Spleen (tissue), 7 donors: ENCODE data around the gene MAD2L1BP.

Experiments used
- CTCF ChIP-seq, 11 experiments: fragments of 200-600 bp in 7 of 11; fragments of 450-650 bp in 4 of 11; sonication (generic) in 4 of 11; IDR thresholded peaks in 8 of 11; conservative IDR thresholded peaks in 3 of 11; 1 replicate in 7 of 11; 2 replicates in 4 of 11; pipeline versions ENCODE4 v1.4.0 to v1.8.0; 2016 to 2021; ENCODE audit warnings: antibody characterized with exemption in 11 of 11, inconsistent platforms in 4 of 11, mild to moderate bottlenecking in 1 of 11
- POLR2A ChIP-seq, 3 donors: fragments of 450-650 bp; IDR thresholded peaks; one replicate each; pipeline ENCODE4 v1.5.1; 2017; ENCODE audit warnings: antibody characterized with exemption in 3 of 3, mild to moderate bottlenecking in 1 of 3
- donor health status: DM: no; HTN: no; CAD: no; lungs with moderate emphysema.
- donor health status: DM: no; HTN: no; CAD: no.
- donor health status: DM: no; HTN: no; CAD: no.

GRCh38 chr6:43630980-43631619, 4.5 kb upstream of the MAD2L1BP start:
- TF ChIP-seq CTCF (IDR thresholded peaks at IDR 0.05 in 8 of 11, conservative IDR thresholded peaks at IDR 0.05 in 3 of 11) (no peak), POLR2A (IDR thresholded peaks at IDR 0.05) (no peak)
